GM23338 (cell line): ENCODE measurements around the gene NDRG3. TPM values are rescaled to one million over a fixed set of nuclear protein-coding genes. Genes with fewer than 3 reads are reported as not detected.

ENCODE experiments used
- ATAC-seq: fragments of 200-7000 bp; cut with Tn5 transposase; 3 replicates; pipeline ENCODE4 v1.9.1; 2020
- DNase-seq: peaks from one replicate; pipeline ENCODE4 v3.0.0-alpha.2; 2015; ENCODE audit warnings: low spot score
- H2AFZ ChIP-seq: fragments of 200-600 bp; sonication (generic); 2 replicates; pipeline ENCODE4 v1.8.0; 2016; ENCODE audit warnings: antibody characterized with exemption, mild to moderate bottlenecking, moderate library complexity
- H3F3A ChIP-seq: fragments of 200-600 bp; sonication (generic); replicated peaks from 2 replicates; pipeline ENCODE4 v1.8.0; 2017; ENCODE audit warnings: antibody characterized with exemption, mixed run types, low read depth
- H3K27ac ChIP-seq: fragments of 200-600 bp; sonication (generic); 2 replicates; pipeline ENCODE4 v1.6.1; 2016; ENCODE audit warnings: low read depth
- H3K27me3 ChIP-seq: fragments of 200-600 bp; sonication (generic); 2 replicates; pipeline ENCODE4 v1.8.0; 2016; ENCODE audit warnings: mild to moderate bottlenecking, mixed run types, moderate library complexity; ENCODE audit not compliant: insufficient read depth
- H3K36me3 ChIP-seq: fragments of 200-600 bp; sonication (generic); 2 replicates; pipeline ENCODE4 v1.8.0; 2016; ENCODE audit warnings: mild to moderate bottlenecking; ENCODE audit not compliant: insufficient read depth
- H3K4me1 ChIP-seq: fragments of 200-600 bp; sonication (generic); 2 replicates; pipeline ENCODE4 v1.8.0; 2016; ENCODE audit warnings: mild to moderate bottlenecking, moderate library complexity; ENCODE audit not compliant: insufficient read depth
- H3K4me2 ChIP-seq: fragments of 200-600 bp; sonication (generic); 2 replicates; pipeline ENCODE4 v1.7.1; 2017; ENCODE audit warnings: mixed run types
- H3K4me3 ChIP-seq: fragments of 200-600 bp; sonication (generic); 2 replicates; pipeline ENCODE4 v1.6.1; 2016; ENCODE audit warnings: mixed run types
- H3K79me2 ChIP-seq: fragments of 200-600 bp; sonication (generic); replicated peaks from 2 replicates; pipeline ENCODE4 v1.8.0; 2017; ENCODE audit warnings: mild to moderate bottlenecking; ENCODE audit not compliant: insufficient read depth
- H3K9me2 ChIP-seq: fragments of 200-600 bp; sonication (generic); 2 replicates; pipeline ENCODE4 v1.8.0; 2017; ENCODE audit not compliant: insufficient read depth
- H4K20me1 ChIP-seq: fragments of 200-600 bp; sonication (generic); replicated peaks from 2 replicates; pipeline ENCODE4 v1.8.0; 2017; ENCODE audit warnings: mild to moderate bottlenecking; ENCODE audit not compliant: insufficient read depth
- H3K27ac Mint-ChIP-seq: 2 replicates; pipeline ENCODE4 v1.8.0; 2020; ENCODE audit warnings: inconsistent platforms, mild to moderate bottlenecking, moderate library complexity, mixed read lengths
- H3K27me3 Mint-ChIP-seq: 3 replicates; pipeline ENCODE4 v1.8.0; 2022; ENCODE audit warnings: low read depth, mild to moderate bottlenecking, moderate library complexity, mixed read lengths, inconsistent platforms; ENCODE audit not compliant: insufficient read depth, poor library complexity
- H3K36me3 Mint-ChIP-seq: 3 replicates; pipeline ENCODE4 v1.8.0; 2021; ENCODE audit warnings: low read depth, mild to moderate bottlenecking, inconsistent platforms, moderate library complexity, mixed read lengths
- H3K4me1 Mint-ChIP-seq: 3 replicates; pipeline ENCODE4 v1.8.0; 2020; ENCODE audit warnings: mild to moderate bottlenecking, inconsistent platforms, mixed read lengths
- H3K4me3 Mint-ChIP-seq: 3 replicates; pipeline ENCODE4 v1.8.0; 2021; ENCODE audit warnings: moderate library complexity, mild to moderate bottlenecking, inconsistent platforms, mixed read lengths
- H3K9me3 Mint-ChIP-seq: 3 replicates; pipeline ENCODE4 v1.8.0; 2020; ENCODE audit warnings: moderate library complexity, mild to moderate bottlenecking, inconsistent platforms, mixed read lengths
- CREB1 ChIP-seq: fragments of 250-450 bp; sonication (Bioruptor Pico); IDR thresholded peaks from 2 replicates; pipeline ENCODE4 v1.5.0; 2020; ENCODE audit warnings: low read depth, mild to moderate bottlenecking, moderate library complexity
- ETS1 ChIP-seq: IDR thresholded peaks from 2 replicates; pipeline ENCODE4 v1.6.1; 2016; ENCODE audit warnings: antibody characterized with exemption
- EZH2 ChIP-seq: fragments of 200-600 bp; sonication (generic); IDR thresholded peaks from one replicate; pipeline ENCODE4 v1.8.0; 2017; ENCODE audit warnings: antibody characterized with exemption, mild to moderate bottlenecking, low read depth; ENCODE audit not compliant: unreplicated experiment
- EZH2phosphoT487 ChIP-seq: fragments of 200-600 bp; sonication (generic); IDR thresholded peaks from one replicate; pipeline ENCODE4 v1.8.1; 2018; ENCODE audit warnings: antibody characterized with exemption; ENCODE audit not compliant: unreplicated experiment
- JUNB ChIP-seq: IDR thresholded peaks from one replicate; pipeline ENCODE4 v1.6.1; 2016; ENCODE audit warnings: antibody characterized with exemption; ENCODE audit not compliant: unreplicated experiment
- NANOG ChIP-seq: IDR thresholded peaks from 2 replicates; pipeline ENCODE4 v1.6.1; 2016; ENCODE audit warnings: antibody characterized with exemption, borderline replicate concordance
- POLR2AphosphoS5 ChIP-seq: IDR thresholded peaks from 2 replicates; pipeline ENCODE4 v1.6.1; 2016; ENCODE audit warnings: antibody characterized with exemption, low read depth
- STAT1 ChIP-seq: IDR thresholded peaks from one replicate; pipeline ENCODE4 v1.6.1; 2016; ENCODE audit warnings: antibody characterized with exemption; ENCODE audit not compliant: unreplicated experiment
- ZNF114 ChIP-seq: fragments of 250-450 bp; sonication (Bioruptor Pico); IDR thresholded peaks from 2 replicates; pipeline ENCODE4 v1.5.0; 2020; ENCODE audit warnings: mild to moderate bottlenecking, moderate library complexity
- ZNF331 ChIP-seq: fragments of 250-450 bp; sonication (Bioruptor Pico); IDR thresholded peaks from 2 replicates; pipeline ENCODE4 v1.5.0; 2020; ENCODE audit warnings: low read depth, mild to moderate bottlenecking, moderate library complexity
- polyA plus RNA-seq: library from polyadenylated mRNA; unstranded; fragments of >200 nt; fragmentation: Nextera tagmentation; extraction: Ambion mirVana; gene quantifications from 2 replicates; pipeline ENCODE4 v1.2.1, GENCODE V29; 2016
- total RNA-seq: library from RNA; depleted of rRNA; stranded (reverse); fragments of >200 nt; shearing (Covaris generic); gene quantifications from 2 replicates; pipeline ENCODE4 v1.2.3, GENCODE V29; 2014
- TF ChIP-seq, protein P1 (sequence below), 2 experiments: fragments of 200-600 bp in 1 of 2; sonication (generic) in 1 of 2; conservative IDR thresholded peaks; 2 replicates each; pipeline versions ENCODE4 v1.5.1 to v1.6.1; 2016 to 2017; ENCODE audit warnings: antibody characterized with exemption in 2 of 2, low read depth in 2 of 2, mild to moderate bottlenecking in 2 of 2, moderate library complexity in 1 of 2
- TF ChIP-seq, protein P2 (sequence below): IDR thresholded peaks from one replicate; pipeline ENCODE4 v1.6.1; 2018; ENCODE audit warnings: antibody characterized with exemption; ENCODE audit not compliant: unreplicated experiment
- TF ChIP-seq, protein P3 (sequence below): fragments of 250-450 bp; sonication (Bioruptor Pico); IDR thresholded peaks from 2 replicates; pipeline ENCODE4 v1.5.0; 2020; ENCODE audit warnings: mild to moderate bottlenecking, moderate library complexity

Gene NDRG3
- total and polyA plus RNA-seq, 2 experiments from 2014 or later: 18.6 to 24.0 TPM

DNA sequence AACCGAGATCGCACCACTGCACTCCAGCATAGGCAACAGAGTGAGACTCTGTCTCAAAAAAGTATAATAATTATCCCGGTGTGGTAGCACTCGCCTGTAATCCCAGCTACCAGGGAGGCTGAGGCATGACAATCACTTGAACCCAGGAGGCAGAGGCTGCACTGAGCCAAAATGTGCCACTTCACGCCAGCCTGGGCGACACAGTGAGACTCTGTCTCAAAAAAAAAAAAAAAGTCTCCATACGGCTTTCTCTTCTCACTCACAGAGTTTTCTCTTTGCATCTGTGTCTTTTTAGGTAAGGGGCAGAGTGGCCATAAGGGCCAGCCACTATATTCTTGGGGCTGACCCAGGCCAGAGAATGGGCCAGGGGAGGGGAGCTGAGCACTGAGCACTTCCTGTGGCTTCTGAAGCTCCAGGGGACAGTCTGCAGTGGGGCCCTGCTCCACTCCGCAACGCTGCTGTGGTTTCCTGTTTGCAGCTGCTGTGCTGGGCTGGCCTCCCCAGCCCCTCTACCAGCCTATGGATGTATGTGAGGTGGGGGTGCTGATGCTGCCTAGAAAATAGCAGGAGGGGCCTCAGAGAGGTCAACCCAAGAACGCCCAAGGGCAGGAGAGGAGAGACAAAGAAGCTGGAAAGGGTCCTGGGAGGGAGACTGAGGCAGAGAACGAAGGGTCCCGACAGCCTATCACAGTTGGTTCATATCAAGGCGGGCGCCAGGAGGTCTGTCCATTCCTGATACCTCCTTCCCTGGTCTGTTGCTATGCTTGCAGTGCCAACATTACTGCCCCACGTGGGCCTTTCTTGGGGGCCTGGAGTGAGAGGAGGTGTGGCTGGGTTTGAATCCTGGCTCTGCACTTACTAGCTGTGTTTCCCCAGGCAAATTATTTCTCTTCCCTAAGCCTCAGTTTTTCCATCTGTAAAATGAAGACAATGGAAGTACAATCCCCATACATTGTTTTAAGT lies 115.9 kb downstream of the NDRG3 start:
- Histone ChIP-seq H3K9me2 (no peaks in the 10 kb centered on the region), H3K79me2 (no peaks in the 10 kb centered on the region), H3K4me1 (no peaks in the 10 kb centered on the region), H3F3A (no peaks in the 10 kb centered on the region), H3K27me3 (no peaks in the 10 kb centered on the region), H2AFZ (peak overlapping the region; percentile 69; the same call in 1 of the 2 replicates), H3K36me3 (no peaks in the 10 kb centered on the region), H3K27ac (no peak overlapping the region), H4K20me1 (no peaks in the 10 kb centered on the region), H3K4me3 (no peak overlapping the region), H3K4me2 (no peak overlapping the region)
- Mint-ChIP-seq H3K4me1 (peaks cover 3% of the 10 kb centered on the region; the same call in 2 of the 3 replicates), H3K27ac (no peak overlapping the region), H3K9me3 (no peaks in the 10 kb centered on the region), H3K27me3 (peaks cover 8% of the 10 kb centered on the region), H3K4me3 (no peak overlapping the region), H3K36me3 (no peaks in the 10 kb centered on the region; the same call in 2 of the 3 replicates)
- no peak for ATAC-seq
- no peak for DNase-seq
- no peak for TF ChIP-seq ZNF331 (CRISPR knock-in tag)
- TF ChIP-seq JUNB: no peak
- TF ChIP-seq, protein P1, sequence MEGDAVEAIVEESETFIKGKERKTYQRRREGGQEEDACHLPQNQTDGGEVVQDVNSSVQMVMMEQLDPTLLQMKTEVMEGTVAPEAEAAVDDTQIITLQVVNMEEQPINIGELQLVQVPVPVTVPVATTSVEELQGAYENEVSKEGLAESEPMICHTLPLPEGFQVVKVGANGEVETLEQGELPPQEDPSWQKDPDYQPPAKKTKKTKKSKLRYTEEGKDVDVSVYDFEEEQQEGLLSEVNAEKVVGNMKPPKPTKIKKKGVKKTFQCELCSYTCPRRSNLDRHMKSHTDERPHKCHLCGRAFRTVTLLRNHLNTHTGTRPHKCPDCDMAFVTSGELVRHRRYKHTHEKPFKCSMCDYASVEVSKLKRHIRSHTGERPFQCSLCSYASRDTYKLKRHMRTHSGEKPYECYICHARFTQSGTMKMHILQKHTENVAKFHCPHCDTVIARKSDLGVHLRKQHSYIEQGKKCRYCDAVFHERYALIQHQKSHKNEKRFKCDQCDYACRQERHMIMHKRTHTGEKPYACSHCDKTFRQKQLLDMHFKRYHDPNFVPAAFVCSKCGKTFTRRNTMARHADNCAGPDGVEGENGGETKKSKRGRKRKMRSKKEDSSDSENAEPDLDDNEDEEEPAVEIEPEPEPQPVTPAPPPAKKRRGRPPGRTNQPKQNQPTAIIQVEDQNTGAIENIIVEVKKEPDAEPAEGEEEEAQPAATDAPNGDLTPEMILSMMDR (conservative IDR thresholded peaks at IDR 0.05; ENCODE audit: low read depth in 2 of 2): no peak
- no peak for TF ChIP-seq CREB1 (CRISPR knock-in tag)
- no peak for TF ChIP-seq POLR2AphosphoS5
- no peak for TF ChIP-seq STAT1
- TF ChIP-seq ETS1: no peak
- TF ChIP-seq EZH2phosphoT487: no peak
- TF ChIP-seq ZNF114: no peak
- TF ChIP-seq EZH2: no peak
- TF ChIP-seq, protein P2, sequence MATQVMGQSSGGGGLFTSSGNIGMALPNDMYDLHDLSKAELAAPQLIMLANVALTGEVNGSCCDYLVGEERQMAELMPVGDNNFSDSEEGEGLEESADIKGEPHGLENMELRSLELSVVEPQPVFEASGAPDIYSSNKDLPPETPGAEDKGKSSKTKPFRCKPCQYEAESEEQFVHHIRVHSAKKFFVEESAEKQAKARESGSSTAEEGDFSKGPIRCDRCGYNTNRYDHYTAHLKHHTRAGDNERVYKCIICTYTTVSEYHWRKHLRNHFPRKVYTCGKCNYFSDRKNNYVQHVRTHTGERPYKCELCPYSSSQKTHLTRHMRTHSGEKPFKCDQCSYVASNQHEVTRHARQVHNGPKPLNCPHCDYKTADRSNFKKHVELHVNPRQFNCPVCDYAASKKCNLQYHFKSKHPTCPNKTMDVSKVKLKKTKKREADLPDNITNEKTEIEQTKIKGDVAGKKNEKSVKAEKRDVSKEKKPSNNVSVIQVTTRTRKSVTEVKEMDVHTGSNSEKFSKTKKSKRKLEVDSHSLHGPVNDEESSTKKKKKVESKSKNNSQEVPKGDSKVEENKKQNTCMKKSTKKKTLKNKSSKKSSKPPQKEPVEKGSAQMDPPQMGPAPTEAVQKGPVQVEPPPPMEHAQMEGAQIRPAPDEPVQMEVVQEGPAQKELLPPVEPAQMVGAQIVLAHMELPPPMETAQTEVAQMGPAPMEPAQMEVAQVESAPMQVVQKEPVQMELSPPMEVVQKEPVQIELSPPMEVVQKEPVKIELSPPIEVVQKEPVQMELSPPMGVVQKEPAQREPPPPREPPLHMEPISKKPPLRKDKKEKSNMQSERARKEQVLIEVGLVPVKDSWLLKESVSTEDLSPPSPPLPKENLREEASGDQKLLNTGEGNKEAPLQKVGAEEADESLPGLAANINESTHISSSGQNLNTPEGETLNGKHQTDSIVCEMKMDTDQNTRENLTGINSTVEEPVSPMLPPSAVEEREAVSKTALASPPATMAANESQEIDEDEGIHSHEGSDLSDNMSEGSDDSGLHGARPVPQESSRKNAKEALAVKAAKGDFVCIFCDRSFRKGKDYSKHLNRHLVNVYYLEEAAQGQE: no peak
- TF ChIP-seq NANOG: no peak
- TF ChIP-seq, protein P3, sequence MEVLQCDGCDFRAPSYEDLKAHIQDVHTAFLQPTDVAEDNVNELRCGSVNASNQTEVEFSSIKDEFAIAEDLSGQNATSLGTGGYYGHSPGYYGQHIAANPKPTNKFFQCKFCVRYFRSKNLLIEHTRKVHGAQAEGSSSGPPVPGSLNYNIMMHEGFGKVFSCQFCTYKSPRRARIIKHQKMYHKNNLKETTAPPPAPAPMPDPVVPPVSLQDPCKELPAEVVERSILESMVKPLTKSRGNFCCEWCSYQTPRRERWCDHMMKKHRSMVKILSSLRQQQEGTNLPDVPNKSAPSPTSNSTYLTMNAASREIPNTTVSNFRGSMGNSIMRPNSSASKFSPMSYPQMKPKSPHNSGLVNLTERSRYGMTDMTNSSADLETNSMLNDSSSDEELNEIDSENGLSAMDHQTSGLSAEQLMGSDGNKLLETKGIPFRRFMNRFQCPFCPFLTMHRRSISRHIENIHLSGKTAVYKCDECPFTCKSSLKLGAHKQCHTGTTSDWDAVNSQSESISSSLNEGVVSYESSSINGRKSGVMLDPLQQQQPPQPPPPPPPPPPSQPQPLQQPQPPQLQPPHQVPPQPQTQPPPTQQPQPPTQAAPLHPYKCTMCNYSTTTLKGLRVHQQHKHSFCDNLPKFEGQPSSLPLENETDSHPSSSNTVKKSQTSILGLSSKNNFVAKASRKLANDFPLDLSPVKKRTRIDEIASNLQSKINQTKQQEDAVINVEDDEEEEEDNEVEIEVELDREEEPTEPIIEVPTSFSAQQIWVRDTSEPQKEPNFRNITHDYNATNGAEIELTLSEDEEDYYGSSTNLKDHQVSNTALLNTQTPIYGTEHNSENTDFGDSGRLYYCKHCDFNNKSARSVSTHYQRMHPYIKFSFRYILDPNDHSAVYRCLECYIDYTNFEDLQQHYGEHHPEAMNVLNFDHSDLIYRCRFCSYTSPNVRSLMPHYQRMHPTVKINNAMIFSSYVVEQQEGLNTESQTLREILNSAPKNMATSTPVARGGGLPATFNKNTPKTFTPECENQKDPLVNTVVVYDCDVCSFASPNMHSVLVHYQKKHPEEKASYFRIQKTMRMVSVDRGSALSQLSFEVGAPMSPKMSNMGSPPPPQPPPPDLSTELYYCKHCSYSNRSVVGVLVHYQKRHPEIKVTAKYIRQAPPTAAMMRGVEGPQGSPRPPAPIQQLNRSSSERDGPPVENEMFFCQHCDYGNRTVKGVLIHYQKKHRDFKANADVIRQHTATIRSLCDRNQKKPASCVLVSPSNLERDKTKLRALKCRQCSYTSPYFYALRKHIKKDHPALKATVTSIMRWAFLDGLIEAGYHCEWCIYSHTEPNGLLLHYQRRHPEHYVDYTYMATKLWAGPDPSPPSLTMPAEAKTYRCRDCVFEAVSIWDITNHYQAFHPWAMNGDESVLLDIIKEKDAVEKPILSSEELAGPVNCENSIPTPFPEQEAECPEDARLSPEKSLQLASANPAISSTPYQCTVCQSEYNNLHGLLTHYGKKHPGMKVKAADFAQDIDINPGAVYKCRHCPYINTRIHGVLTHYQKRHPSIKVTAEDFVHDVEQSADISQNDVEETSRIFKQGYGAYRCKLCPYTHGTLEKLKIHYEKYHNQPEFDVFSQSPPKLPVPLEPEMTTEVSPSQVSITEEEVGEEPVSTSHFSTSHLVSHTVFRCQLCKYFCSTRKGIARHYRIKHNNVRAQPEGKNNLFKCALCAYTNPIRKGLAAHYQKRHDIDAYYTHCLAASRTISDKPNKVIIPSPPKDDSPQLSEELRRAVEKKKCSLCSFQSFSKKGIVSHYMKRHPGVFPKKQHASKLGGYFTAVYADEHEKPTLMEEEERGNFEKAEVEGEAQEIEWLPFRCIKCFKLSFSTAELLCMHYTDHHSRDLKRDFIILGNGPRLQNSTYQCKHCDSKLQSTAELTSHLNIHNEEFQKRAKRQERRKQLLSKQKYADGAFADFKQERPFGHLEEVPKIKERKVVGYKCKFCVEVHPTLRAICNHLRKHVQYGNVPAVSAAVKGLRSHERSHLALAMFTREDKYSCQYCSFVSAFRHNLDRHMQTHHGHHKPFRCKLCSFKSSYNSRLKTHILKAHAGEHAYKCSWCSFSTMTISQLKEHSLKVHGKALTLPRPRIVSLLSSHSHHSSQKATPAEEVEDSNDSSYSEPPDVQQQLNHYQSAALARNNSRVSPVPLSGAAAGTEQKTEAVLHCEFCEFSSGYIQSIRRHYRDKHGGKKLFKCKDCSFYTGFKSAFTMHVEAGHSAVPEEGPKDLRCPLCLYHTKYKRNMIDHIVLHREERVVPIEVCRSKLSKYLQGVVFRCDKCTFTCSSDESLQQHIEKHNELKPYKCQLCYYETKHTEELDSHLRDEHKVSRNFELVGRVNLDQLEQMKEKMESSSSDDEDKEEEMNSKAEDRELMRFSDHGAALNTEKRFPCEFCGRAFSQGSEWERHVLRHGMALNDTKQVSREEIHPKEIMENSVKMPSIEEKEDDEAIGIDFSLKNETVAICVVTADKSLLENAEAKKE: no peak
